Heart left ventricle (tissue), 13 donors: ENCODE data around the gene C1QTNF2.
A peak's percentile ranks its signal among the peaks of the same experiment; 100 is the strongest.

Experiments
- CTCF ChIP-seq, 12 donors: fragments of 200-600 bp; sonication (generic) in 4 of 12; IDR thresholded peaks; one replicate each; pipeline versions ENCODE4 v1.5.0 to v1.8.0; 2018 to 2022; ENCODE audit warnings: antibody characterized with exemption in 12 of 12, mild to moderate bottlenecking in 5 of 12
- POLR2A ChIP-seq, 2 donors: fragments of 450-650 bp; IDR thresholded peaks; one replicate each; pipeline ENCODE4 v1.6.1; 2017; ENCODE audit warnings: antibody characterized with exemption in 2 of 2, mild to moderate bottlenecking in 2 of 2, moderate library complexity in 2 of 2
- donor health status: ischemic (EF 13 %, LVEDD 7.1; RV severe dilation, severe dysfunction).
- donor health status: DM: no; HTN: yes; CAD: no.
- donor health status: DM: no; HTN: no; CAD: no.
- donor health status: ischemic (EF 25% LVEDD 6.9; RV normal size, moderate dysfunction).
- donor health status: ischemic (EF 25% LVEDD 5.7; RV mildly dilated, moderate dysfunction).
- donor health status: ischemic (EF 35%, LVEDD 5.7; RV mildly dilated, moderate dysfunction).
- donor health status: nonischemic (EF 11% LVEDD 7.7; RV severe dilation, severe dysfunction).
- donor health status: DM: yes; HTN: yes; CAD: no.
- donor health status: PGD.
- donor health status: ischemic (EF 29% LVEDD 5.4; RV normal size, mild dysfunction).
- donor health status: nonischemic (EF 23%, LVEDD 6.1; RV moderate dilation, normal function).

GRCh38 chr5:160390787-160391696, 20.6 kb upstream of the C1QTNF2 start:
- TF ChIP-seq POLR2A (IDR thresholded peaks at IDR 0.05): no peak
- peak; percentile 31 to 67 (median 53) for TF ChIP-seq CTCF (IDR thresholded peaks at IDR 0.05)
